Uterus (tissue), 4 donors: ENCODE data around the gene IGF1R. TPM values are rescaled to one million over a fixed set of nuclear protein-coding genes. Genes with fewer than 3 reads are reported as not detected.

Source experiments
- DNase-seq, 2 donors: peaks; one replicate each; pipeline ENCODE4 v3.0.0-alpha.2; 2019 to 2020
- H3K27ac ChIP-seq, 2 donors: fragments of 200-600 bp; sonication (generic); 1 replicate in 1 of 2; 2 replicates in 1 of 2; pipeline ENCODE4 v1.5.1; 2016 to 2018
- H3K27me3 ChIP-seq, 2 donors: fragments of 200-600 bp; sonication (generic); one replicate each; pipeline ENCODE4 v1.5.1; 2018 to 2019; ENCODE audit warnings: control low read depth in 1 of 2
- H3K36me3 ChIP-seq, 2 donors: fragments of 200-600 bp; sonication (generic); one replicate each; pipeline ENCODE4 v1.5.1; 2019; ENCODE audit warnings: control low read depth in 1 of 2
- H3K4me1 ChIP-seq, 2 donors: fragments of 200-600 bp; sonication (generic); one replicate each; pipeline ENCODE4 v1.5.1; 2018 to 2019; ENCODE audit warnings: control low read depth in 1 of 2
- H3K4me3 ChIP-seq, 2 donors: fragments of 200-600 bp; sonication (generic); 1 replicate in 1 of 2; 2 replicates in 1 of 2; pipeline ENCODE4 v1.5.1; 2018 to 2019; ENCODE audit warnings: mild to moderate bottlenecking in 1 of 2
- H3K9me3 ChIP-seq, 2 donors: fragments of 200-600 bp; sonication (generic); one replicate each; pipeline ENCODE4 v1.5.1; 2019; ENCODE audit warnings: control low read depth in 1 of 2
- CTCF ChIP-seq, 4 experiments: fragments of 200-600 bp in 2 of 4; fragments of 450-650 bp in 2 of 4; sonication (generic) in 2 of 4; IDR thresholded peaks; one replicate each; pipeline ENCODE4 v1.5.1; 2016 to 2019; ENCODE audit warnings: antibody characterized with exemption in 4 of 4, mild to moderate bottlenecking in 2 of 4, moderate library complexity in 1 of 4
- POLR2A ChIP-seq, 2 donors: fragments of 450-650 bp; IDR thresholded peaks; one replicate each; pipeline ENCODE4 v1.6.1; 2016; ENCODE audit warnings: antibody characterized with exemption in 2 of 2, mild to moderate bottlenecking in 1 of 2, moderate library complexity in 1 of 2
- intact Hi-C: fragments of 100-400 bp; cut with DNase I; formaldehyde crosslinking; loops from one replicate; pipeline ENCODE4 v1.15.1; 2023; ENCODE audit warnings: low total_unique reads
- total RNA-seq, 4 donors: library from RNA; depleted of rRNA in 3 of 4; stranded (reverse); fragments of >200 nt in 3 of 4; gene quantifications; one replicate each; pipeline versions ENCODE4 v1.1.0 to v1.2.4, GENCODE V29; 2014 to 2023
- donor health status: DM: yes; HTN: yes; CAD: no.

Gene IGF1R
- total RNA-seq, 4 donors from 2014 or later, result 30.0 to 95.2 (median 57.5) TPM

- intact Hi-C loops, result no loop called here
- Histone ChIP-seq H3K27ac (no peak overlapping the region), H3K27me3 (no peaks in the 10 kb centered on the region), H3K36me3 (no peaks in the 10 kb centered on the region), H3K4me3 (no peak overlapping the region), H3K9me3 (no peaks in the 10 kb centered on the region), H3K4me1 (no peaks in the 10 kb centered on the region)
- TF ChIP-seq POLR2A (IDR thresholded peaks at IDR 0.05) (no peak), CTCF (IDR thresholded peaks at IDR 0.05) (no peak)
- no peak for DNase-seq
Observed at GRCh38 chr15:98610991-98611390, 37.3 kb upstream of the IGF1R start.

DNA sequence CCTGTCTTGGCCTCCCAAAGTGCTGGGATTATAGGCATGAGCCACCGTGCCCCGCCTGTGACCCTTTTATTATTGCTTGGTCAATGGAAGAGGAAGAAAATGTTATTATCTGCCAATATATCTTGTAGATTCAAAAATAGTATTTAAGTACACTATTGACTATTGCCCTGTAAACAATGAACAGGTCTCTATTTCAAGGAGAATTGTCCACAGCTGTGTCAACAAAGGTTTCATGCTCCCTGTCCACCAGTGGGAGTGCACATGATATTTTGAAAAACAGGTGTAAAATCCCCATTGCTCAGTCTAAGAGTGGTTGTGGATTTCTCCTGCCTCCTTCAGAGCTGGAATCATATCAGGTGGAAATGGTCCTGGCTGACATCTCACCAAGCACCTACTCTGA is 36.5 kb upstream of the IGF1R start:
- Histone ChIP-seq H3K27ac (no peak overlapping the region), H3K4me1 (no peaks in the 10 kb centered on the region), H3K27me3 (no peaks in the 10 kb centered on the region), H3K36me3 (no peaks in the 10 kb centered on the region), H3K4me3 (no peak overlapping the region), H3K9me3 (no peaks in the 10 kb centered on the region)
- intact Hi-C loops, result no loop called here
- TF ChIP-seq POLR2A (IDR thresholded peaks at IDR 0.05), result no peak
- no peak for TF ChIP-seq CTCF (IDR thresholded peaks at IDR 0.05)
- no peak for DNase-seq

DNA sequence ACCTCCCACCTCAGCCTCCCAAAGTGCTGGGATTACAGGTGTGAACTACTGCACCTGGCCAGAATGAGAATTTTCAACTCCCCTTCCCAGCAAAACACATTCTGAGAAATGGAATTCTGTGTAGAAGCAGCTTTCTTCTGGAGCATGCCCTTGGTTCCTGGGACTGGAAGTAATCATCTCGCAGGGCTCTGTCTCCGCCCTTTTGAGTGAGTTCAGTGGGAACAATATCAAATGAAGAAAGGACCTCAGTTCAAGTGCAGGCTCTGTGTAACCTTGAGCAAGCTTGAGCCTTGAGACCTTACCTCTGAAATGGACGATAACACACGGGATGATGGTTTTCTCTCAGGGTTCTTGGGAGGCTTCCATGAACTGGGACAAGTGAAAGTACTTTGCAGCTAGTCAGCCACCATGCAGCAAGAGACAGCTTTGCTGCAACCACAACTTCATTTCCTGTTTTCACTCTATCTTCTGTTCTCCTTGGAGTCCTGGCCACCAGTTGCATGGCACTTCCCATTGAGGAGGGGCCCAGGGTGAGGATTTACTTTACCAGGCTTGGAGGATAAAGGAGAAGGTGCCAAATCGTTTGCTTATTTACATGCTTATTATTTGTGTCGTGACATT is 35.7 kb upstream of the IGF1R start:
- Histone ChIP-seq H3K27ac (no peak overlapping the region), H3K4me1 (no peaks in the 10 kb centered on the region), H3K9me3 (no peaks in the 10 kb centered on the region), H3K4me3 (no peak overlapping the region), H3K36me3 (no peaks in the 10 kb centered on the region), H3K27me3 (no peaks in the 10 kb centered on the region)
- no peak for DNase-seq
- intact Hi-C loops, result no loop called here
- no peak for TF ChIP-seq CTCF (IDR thresholded peaks at IDR 0.05)
- TF ChIP-seq POLR2A (IDR thresholded peaks at IDR 0.05), result no peak

DNA sequence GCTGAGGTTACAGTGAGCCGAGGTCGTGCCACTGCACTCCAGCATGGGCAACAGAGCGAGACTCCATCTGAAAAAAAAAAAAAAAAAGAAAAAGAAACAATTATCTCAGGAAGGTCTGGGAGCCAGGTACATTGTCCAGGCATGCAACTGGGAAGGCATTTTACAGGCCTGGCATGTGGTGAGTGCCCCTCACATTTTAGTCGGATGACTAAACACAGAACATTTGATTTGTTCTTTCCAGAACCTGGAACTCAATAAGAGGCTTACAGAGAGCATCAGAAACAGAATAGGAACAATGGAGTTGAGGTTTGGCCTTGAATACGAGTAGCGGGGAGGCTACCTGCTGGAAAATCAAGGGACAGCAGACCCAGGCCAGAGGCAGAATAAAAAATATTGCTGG is 33.7 kb upstream of the IGF1R start:
- Histone ChIP-seq H3K9me3 (no peaks in the 10 kb centered on the region), H3K36me3 (no peaks in the 10 kb centered on the region), H3K4me3 (no peak overlapping the region), H3K27me3 (no peaks in the 10 kb centered on the region), H3K27ac (no peak overlapping the region), H3K4me1 (no peaks in the 10 kb centered on the region)
- intact Hi-C loops, result no loop called here
- TF ChIP-seq CTCF (IDR thresholded peaks at IDR 0.05) (no peak), POLR2A (IDR thresholded peaks at IDR 0.05) (no peak)
- DNase-seq, result no peak

DNA sequence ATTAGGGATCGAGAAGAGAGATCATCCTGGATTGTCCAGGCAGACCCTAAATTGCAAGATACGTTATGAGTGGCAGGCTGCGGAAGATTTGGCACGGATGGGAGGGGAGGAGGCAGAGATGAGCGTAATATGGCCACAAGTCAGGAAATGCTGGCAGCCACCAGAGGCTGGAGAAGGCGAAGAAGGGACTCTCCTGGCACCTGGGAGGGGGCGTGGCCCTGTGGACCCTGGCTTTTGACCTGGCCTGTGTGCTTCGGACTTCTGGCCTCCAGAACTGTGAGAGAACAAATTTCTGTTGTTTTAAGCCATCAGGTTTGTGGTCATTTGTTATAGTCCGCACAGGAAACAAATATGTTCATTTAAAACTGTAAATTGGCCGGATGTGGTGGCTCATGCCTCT is 31.9 kb upstream of the IGF1R start:
- Histone ChIP-seq H3K4me1 (no peaks in the 10 kb centered on the region), H3K27me3 (peaks cover 3 to 13% of the 10 kb centered on the region in 2 donors), H3K27ac (no peak overlapping the region), H3K9me3 (no peaks in the 10 kb centered on the region), H3K4me3 (no peak overlapping the region), H3K36me3 (no peaks in the 10 kb centered on the region)
- TF ChIP-seq CTCF (IDR thresholded peaks at IDR 0.05) (no peak), POLR2A (IDR thresholded peaks at IDR 0.05) (no peak)
- no peak for DNase-seq
- intact Hi-C loops, result no loop called here
